Mucosa of descending colon (tissue), 3 donors: ENCODE results near the gene FAM180A. TPM values are rescaled to one million over a fixed set of nuclear protein-coding genes. Genes with fewer than 3 reads are reported as not detected.

Experiments
- ATAC-seq: fragments of 200-7000 bp; cut with Tn5 transposase; one replicate; pipeline ENCODE4 v1.9.1; 2020; ENCODE audit warnings: mild to moderate bottlenecking, moderate library complexity
- DNase-seq, 3 donors: peaks; one replicate each; pipeline ENCODE4 v3.0.0-alpha.2; 2020
- H3K36me3 ChIP-seq: fragments of 200-600 bp; one replicate; pipeline ENCODE4 v1.8.0; 2021; ENCODE audit warnings: low read depth, mild to moderate bottlenecking
- H3K4me1 ChIP-seq: fragments of 200-600 bp; one replicate; pipeline ENCODE4 v1.8.0; 2021; ENCODE audit warnings: low read depth, mild to moderate bottlenecking
- H3K4me3 ChIP-seq: fragments of 200-600 bp; one replicate; pipeline ENCODE4 v1.8.0; 2021; ENCODE audit warnings: mild to moderate bottlenecking
- H3K9me3 ChIP-seq: fragments of 200-600 bp; one replicate; pipeline ENCODE4 v1.8.0; 2021; ENCODE audit warnings: mild to moderate bottlenecking
- intact Hi-C, 2 donors: fragments of 100-400 bp; cut with DNase I in 1 of 2; cut with micrococcal nuclease in 1 of 2; formaldehyde crosslinking; loops; one replicate each; pipeline versions ENCODE4 v1.11.0 to v1.11.1; 2022; cut with DNase I, micrococcal nuclease
- total RNA-seq, 3 donors: library from RNA; stranded (reverse); fragmentation: NEBNext Ultra II Directional in 2 of 3; extraction: Animal tissue kit (Norgen Biotek cat#: 25700) in 2 of 3; gene quantifications; one replicate each; pipeline versions ENCODE4 v1.2.1 to v1.2.4, GENCODE V29; 2021 to 2023
- TF ChIP-seq, protein P1 (sequence below): fragments of 200-600 bp; IDR thresholded peaks from one replicate; pipeline ENCODE4 v1.8.0; 2022; ENCODE audit warnings: antibody characterized with exemption, mild to moderate bottlenecking
- donor health status: DM: no; HTN: no; CAD: no; lungs with moderate emphysema.
- donor health status: DM: no; HTN: no; CAD: no.
- donor health status: DM: no; HTN: yes; CAD: no.

The FAM180A gene
- total RNA-seq, 3 donors from 2014 or later: 0.26 to 3.5 (median 1.3) TPM

DNA sequence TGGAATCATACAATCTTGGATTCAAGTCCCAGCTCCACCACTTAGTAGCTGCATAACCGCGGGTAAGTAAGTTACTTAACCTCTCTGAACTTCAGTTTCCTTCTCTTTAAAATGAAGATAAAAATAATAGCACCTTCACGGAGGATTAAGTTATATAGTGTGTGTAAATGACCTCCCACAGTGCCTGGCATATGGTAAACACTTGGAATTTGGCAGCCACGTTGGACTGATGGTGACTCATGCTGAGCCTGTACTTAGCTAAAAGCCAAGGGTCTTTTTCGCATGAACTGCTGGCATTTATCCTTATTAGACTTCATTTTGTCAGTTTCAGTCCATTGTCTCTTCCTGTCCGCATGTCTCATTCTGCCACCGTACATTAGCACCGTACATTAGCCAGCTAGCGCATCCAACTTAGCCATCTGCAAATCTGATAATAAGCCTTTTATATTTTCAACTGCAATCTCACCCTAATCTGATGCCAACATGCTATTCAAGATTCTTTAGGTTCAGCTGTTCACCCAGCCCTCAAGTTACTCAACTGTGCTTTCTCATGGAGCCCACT is 31.9 kb downstream of the FAM180A start:
- intact Hi-C loops: no loop called here
- TF ChIP-seq, protein P1, sequence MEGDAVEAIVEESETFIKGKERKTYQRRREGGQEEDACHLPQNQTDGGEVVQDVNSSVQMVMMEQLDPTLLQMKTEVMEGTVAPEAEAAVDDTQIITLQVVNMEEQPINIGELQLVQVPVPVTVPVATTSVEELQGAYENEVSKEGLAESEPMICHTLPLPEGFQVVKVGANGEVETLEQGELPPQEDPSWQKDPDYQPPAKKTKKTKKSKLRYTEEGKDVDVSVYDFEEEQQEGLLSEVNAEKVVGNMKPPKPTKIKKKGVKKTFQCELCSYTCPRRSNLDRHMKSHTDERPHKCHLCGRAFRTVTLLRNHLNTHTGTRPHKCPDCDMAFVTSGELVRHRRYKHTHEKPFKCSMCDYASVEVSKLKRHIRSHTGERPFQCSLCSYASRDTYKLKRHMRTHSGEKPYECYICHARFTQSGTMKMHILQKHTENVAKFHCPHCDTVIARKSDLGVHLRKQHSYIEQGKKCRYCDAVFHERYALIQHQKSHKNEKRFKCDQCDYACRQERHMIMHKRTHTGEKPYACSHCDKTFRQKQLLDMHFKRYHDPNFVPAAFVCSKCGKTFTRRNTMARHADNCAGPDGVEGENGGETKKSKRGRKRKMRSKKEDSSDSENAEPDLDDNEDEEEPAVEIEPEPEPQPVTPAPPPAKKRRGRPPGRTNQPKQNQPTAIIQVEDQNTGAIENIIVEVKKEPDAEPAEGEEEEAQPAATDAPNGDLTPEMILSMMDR: no peak
- Histone ChIP-seq H3K4me1 (no peaks in the 10 kb centered on the region), H3K9me3 (no peaks in the 10 kb centered on the region), H3K36me3 (no peaks in the 10 kb centered on the region), H3K4me3 (no peak overlapping the region)
- no peak for DNase-seq
- ATAC-seq: no peak

DNA sequence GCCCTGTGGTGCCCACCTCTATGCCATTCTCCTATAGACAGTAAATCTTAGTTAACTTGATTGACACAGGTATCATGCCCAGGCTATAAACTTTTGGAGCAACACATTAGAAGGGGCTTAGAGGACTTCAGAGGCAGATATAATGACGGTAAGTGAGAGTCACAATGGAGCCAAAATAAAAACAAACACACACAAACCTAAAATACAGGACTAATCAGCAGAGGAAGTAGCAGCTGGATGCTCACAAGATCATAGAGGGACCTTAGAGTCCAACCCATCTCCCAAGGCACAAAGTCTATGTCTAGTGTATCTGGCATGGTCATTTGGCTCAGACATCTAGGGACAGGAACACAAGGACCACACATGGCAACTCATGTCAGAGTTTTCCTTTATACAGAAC is 32.9 kb downstream of the FAM180A start:
- intact Hi-C loops: no loop called here
- TF ChIP-seq, protein P1: no peak
- ATAC-seq: no peak

DNA sequence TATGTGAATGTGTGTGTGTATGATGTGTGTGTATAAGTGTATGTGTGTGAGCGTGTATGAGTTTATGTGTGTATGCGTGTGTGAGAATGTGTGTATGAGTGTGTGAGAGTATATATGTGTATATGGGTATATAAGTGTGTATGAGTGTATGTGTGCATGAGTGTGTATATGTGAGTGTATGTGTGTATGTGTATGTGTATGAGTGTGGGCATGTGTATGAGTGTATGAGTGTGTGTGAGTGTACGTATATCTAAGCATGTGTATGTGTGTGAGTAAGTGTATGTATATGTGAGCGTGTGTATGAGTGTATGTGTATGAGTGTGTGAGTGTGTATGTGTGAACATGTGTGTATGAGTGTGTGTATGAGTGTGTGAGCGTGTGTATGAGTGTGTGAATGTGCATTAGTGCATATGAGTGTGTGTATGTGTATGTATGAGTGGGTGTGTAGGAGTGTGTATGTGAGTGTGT is 33.5 kb downstream of the FAM180A start:
- intact Hi-C loops: no loop called here
- H3K9me3 ChIP-seq: no peaks in the 10 kb centered on the region
- TF ChIP-seq, protein P1: no peak

More for the DNA sequence above, 32.9 kb downstream of the FAM180A start:
- H3K9me3 ChIP-seq: no peaks in the 10 kb centered on the region
- H3K36me3 ChIP-seq: no peaks in the 10 kb centered on the region
- H3K4me1 ChIP-seq: no peaks in the 10 kb centered on the region
- no peak for DNase-seq
- no peak overlapping the region for H3K4me3 ChIP-seq

DNA sequence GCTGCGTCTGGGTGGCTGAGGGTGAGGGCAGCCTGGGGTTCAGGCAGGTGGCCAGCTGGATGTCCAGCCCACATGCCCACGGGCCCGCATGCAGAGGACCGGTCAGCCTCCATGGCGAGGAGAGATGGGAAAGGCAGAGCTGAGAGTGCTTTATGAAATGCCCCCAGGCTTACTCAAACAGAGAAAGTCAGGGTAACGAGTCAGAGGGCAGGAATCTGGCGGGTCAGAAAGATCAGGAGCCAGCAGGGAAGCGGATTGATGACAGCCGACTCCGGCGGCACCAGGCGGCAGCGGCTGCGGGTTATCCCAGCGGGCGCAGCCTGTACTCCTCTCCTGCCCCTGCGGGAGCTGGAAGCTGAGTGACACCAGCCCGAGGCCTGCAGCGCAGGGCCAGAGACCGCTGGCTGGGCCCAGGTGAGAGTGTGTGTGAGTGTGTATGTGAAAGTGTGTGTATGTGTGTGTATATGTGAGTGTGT is 34.0 kb downstream of the FAM180A start:
- no peak for ATAC-seq
- no peaks in the 10 kb centered on the region for H3K9me3 ChIP-seq
- intact Hi-C loops: no loop called here

More for the DNA sequence above, 33.5 kb downstream of the FAM180A start:
- Histone ChIP-seq H3K4me1 (no peaks in the 10 kb centered on the region), H3K4me3 (no peak overlapping the region), H3K36me3 (no peaks in the 10 kb centered on the region)
- ATAC-seq (no peak), DNase-seq (no peak)

DNA sequence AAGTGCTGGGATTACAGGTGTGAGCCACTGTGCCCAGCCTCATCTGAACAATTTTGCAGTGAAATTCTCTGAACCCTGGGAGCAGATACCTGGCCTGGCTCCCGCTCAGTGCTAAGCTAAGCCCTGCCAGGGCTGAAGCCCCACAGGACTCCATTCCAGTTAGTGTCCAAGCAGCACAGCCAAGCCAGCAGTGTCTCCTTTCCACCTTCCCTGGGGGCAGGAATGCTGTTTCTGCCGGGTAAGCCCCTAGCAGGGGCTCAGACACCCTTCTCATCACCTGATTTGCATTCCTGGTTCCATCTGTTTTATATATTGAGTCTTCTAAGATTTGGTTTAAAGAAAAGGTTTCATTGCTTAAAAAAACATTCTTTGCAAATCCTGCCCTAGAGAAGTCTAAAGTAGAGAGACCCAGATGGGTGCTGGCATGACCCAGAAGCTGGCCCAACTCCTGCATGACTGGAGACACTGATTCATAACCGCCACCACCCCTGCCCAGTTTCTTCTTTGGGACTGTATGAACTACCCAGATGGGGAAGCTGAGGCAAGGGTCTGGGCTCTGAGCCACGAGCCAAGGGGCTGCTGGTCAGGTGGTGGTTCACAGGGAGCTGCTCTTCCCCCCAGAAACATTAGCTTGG is 34.7 kb downstream of the FAM180A start:
- H3K9me3 ChIP-seq: no peaks in the 10 kb centered on the region
- H3K4me1 ChIP-seq: no peaks in the 10 kb centered on the region
- no peaks in the 10 kb centered on the region for H3K36me3 ChIP-seq
- DNase-seq (no peak), ATAC-seq (no peak)
- intact Hi-C loops: no loop called here
- no peak overlapping the region for H3K4me3 ChIP-seq
- TF ChIP-seq, protein P1: no peak

More for the DNA sequence above, 34.0 kb downstream of the FAM180A start:
- TF ChIP-seq, protein P1: no peak
- Histone ChIP-seq H3K4me1 (no peaks in the 10 kb centered on the region), H3K4me3 (no peak overlapping the region), H3K36me3 (no peaks in the 10 kb centered on the region)
- no peak for DNase-seq
